DMS 273 (cell line): Measurements from ENCODE around the gene MYBPHL.

Experiments
- DNase-seq: peaks from one replicate; lab custom pipeline; 2025; ENCODE audit not compliant: unreplicated experiment; lab: John Stamatoyannopoulos, UW

MYBPHL gene

DNA sequence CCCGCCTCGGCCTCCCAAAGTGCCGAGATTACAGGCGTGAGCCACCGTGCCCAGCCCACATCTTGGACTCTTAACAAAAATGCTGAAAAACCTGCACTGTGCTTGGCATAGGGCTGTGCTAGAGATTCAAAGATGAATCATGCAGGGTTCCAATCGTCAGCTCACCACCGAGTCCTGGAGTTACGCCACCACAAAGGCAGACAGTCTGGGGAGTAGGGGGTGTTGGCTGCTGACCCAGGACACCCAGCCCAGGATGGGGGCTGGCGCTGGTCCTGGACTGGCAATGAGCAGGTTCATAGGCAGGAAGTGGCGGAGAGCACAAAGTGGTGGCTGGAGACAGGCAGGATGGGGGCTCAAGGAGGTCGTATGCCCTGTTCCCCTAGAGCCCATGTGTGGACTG lies 39.8 kb downstream of the MYBPHL start:
- DNase-seq, result no peak

DNA sequence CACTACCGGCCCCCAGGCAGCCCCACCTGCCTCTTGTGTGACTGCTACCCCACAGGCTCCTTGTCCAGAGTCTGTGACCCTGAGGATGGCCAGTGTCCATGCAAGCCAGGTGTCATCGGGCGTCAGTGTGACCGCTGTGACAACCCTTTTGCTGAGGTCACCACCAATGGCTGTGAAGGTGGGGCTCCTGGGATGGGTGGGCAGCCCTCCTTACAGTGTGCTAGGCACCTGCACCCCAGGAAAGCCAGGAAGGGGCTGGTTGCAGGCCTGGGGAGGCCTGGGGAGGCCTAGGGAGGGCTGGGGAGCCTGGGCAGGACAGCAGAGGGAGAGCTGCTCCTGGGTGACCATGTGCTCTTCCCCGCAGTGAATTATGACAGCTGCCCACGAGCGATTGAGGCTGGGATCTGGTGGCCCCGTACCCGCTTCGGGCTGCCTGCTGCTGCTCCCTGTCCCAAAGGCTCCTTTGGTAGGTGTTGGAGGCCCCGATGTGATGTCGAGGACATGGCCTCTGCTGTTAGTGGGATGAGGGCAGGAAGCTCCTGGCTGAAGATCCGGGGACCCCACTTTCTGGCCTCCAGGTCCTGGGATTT lies 41.0 kb downstream of the MYBPHL start:
- no peak for DNase-seq

DNA sequence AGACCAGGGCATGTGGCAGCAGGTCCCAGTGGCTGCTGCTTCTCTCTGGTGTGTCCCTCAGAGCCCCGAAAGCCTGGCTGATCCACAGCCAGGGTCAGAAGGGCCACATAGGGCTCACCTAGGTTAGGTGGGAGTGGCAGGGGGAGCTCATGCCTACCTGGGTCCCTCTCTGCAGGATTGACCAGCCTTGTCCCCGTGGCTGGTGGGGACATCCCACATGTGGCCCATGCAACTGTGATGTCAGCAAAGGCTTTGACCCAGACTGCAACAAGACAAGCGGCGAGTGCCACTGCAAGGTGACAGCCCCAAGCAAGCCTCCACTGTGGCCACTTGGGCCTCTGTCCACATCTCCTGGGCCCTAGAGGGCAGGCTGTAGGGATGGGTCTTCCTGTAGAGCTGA lies 41.8 kb downstream of the MYBPHL start:
- DNase-seq, result no peak

DNA sequence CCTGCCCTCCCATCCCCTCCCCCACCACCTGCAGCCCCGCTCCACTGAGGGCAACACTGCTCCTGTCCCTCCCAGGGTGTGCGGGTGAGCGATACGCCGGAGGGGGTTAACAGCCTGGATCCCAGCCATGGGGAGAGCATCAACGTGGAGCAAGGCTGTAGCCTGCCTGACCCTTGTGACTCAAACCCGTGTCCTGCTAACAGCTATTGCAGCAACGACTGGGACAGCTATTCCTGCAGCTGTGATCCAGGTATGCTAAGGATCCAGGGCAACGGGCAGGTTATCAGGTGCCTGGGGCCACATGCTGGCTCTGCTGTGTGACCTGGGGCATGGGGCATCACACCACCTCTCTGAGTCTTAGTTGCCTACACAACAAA lies 42.4 kb downstream of the MYBPHL start:
- DNase-seq, result no peak

GRCh38 chr1:109263597-109264378 lies 43.0 kb downstream of the MYBPHL start:
- DNase-seq, result peak; percentile 79

DNA sequence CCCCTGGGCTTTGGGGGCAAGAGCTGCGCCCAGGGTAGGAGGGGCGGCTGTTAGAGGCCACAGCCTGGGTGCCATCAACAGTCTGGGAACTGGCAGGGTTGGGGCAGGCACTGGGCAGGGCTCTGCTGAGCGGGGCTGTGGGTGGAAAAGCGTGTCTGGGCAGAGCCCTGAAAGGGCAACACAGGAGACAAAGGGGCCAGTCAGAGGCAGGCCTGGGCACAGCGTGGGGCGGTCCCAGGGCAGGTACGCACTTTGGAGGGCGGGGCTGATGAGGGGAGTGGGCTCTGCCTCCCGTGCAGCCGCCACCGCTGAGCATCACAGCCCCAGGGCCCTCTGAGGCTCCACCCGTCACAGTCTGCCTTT lies 43.6 kb downstream of the MYBPHL start:
- no peak for DNase-seq

- no peak for DNase-seq
Observed at GRCh38 chr1:109262231-109263055, 44.4 kb downstream of the MYBPHL start.

GRCh38 chr1:109261578-109261977 lies 45.2 kb downstream of the MYBPHL start:
- no peak for DNase-seq

DNA sequence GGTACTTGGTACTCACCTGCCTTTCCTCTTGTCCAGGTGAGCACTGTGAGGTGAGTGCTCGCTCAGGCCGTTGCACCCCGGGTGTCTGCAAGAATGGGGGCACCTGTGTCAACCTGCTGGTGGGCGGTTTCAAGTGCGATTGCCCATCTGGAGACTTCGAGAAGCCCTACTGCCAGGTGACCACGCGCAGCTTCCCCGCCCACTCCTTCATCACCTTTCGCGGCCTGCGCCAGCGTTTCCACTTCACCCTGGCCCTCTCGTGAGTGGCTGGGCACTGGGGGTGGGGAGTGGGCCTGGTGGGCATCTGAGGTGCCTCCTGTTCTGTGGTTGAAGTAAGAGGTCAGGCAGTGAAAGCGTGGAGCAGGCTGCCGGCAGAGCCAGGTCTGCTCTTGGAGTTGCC lies 45.8 kb downstream of the MYBPHL start:
- DNase-seq, result no peak

DNA sequence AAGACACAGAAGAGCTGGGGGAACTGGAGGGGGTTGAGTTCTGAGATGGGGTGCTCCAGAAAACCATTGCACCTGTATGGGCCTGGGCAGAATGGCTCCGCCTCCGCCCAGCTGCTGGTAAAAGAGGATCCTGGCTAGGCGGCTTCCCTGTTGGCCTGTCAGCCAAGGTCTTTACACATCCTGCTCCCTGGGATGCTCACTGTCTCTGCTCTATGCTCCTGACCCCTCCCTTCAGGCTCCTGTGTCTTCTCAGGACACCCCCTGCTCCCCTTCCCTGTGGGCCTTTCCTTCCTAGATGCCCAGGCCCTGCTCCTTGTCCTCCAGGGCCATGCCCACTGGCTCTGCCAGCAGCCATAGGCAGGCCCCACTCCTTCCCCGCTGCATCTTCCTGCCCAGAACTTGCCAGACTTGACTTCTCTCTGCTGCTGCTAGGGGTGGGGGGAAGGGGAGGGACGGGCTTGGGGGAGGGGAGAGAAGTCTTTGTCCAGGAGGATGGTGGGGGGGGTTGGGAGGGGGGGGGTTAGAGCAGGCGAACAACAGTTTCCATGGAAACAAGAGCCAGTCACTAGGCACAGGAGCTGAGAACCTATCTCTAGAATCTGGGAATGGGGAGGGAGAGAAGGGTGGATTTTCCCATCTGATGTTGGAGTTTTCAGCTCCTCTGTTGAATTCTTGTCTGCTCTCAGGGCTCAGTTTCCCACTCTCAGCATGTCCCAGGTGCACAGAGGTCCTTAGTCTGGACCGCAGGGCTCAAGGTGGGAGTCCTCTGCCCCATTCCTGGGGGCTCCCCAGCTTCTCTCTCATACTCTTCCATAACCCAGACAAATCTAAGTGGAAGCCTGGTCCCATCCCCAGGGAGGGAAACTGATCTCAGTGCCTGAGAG lies 46.9 kb downstream of the MYBPHL start:
- DNase-seq, result peak; percentile 44

- DNase-seq, result no peak
Observed at GRCh38 chr1:109258481-109259466, 48.0 kb downstream of the MYBPHL start.

DNA sequence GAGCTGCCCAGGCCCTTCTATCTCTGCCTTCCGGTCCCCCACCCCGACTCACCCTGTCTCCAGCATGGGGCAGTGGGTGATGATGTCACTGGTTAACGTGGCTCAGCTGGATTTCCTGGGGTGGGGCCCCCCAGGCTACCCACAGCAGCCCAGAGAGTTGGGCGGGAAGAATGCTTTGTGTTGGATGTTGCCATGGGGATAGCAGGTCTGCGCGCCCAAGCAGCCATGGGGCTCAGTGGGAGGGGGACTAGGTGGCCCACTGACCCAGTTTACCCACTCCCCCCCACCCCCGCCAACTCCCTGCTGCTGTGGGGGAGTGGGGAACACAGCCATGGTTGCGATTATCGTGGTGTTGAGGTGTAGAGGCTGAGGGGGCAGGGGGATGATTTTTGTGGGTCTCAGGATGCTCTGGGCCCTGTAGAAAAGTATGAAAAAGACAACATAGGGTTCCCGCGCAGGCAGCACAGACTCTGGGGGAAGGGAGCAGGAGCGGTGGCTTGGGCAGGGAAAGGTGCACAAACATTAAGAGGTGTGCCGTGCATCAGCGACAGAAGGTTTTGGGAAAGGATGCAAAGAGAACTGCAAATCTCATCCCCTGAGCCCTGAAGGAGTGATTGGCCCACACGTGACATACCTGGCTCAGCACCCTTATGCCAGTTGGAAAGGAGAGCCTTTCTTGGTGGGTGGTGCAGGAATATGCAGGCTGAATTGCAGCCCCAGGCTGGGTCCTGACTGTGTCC lies 49.0 kb downstream of the MYBPHL start:
- DNase-seq, result no peak

- no peak for DNase-seq
Observed at GRCh38 chr1:109256971-109257681, 49.7 kb downstream of the MYBPHL start.

DNA sequence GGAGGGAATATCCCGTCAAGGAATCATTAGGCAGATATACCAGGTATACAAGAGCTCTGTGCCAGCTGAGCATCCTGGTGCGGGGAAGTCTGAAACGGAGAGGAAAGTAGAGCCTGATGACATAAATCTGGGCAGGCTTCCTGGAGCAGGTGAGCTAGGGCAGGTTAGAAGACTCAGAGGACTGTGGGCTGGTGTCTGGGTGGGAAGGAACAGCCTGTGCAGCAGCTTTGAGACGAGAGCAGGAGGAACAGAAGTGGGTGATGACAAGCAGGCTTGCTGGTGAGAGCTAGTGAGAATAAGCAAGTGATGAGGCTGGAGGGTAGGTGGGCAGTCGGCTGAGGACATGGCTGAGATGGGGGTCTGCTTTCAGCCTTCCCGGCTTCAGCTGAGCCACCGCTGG lies 50.7 kb downstream of the MYBPHL start:
- DNase-seq, result no peak

DNA sequence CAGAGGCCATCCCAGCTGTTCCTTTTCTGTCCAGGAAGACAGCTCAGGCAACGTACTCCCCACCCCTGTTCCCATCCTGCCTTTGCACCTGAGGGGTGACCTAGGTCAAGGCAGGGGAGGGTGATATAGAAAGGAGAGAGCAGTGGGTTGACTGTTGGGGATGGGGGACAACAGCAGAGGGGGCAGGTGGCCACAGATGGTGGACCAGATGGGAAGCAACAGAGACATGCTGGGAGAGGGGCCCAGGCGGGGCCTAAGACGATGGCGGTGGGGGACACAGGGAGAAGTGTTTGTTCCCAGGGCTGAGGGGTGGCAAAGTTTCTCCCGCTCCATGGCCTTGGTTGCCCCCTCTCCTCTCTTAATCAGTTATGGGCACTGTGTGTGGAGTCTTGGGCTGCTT lies 51.1 kb downstream of the MYBPHL start:
- DNase-seq, result peak; percentile 93

GRCh38 chr1:109255097-109255651 lies 51.6 kb downstream of the MYBPHL start:
- peak; percentile 93 for DNase-seq

GRCh38 chr1:109254621-109255096 lies 52.2 kb downstream of the MYBPHL start:
- peak; percentile 60 for DNase-seq
